Subcutaneous adipose tissue (tissue), 4 donors: Measurements from ENCODE around the gene VAMP1. TPM values are rescaled to one million over a fixed set of nuclear protein-coding genes. Genes with fewer than 3 reads are reported as not detected.

Experiments used
- CTCF ChIP-seq: fragments of 450-650 bp; IDR thresholded peaks from one replicate; pipeline ENCODE4 v1.5.1; 2016; ENCODE audit warnings: low read depth, mild to moderate bottlenecking, control low read depth, antibody characterized with exemption, moderate library complexity
- total RNA-seq, 4 donors: library from RNA; depleted of rRNA; stranded (reverse); fragments of >200 nt; gene quantifications; one replicate each; pipeline ENCODE4 v1.1.0, GENCODE V29; 2016

VAMP1 gene
- total RNA-seq, 4 donors from 2014 or later: 0.82 to 12.8 (median 5.0) TPM

DNA sequence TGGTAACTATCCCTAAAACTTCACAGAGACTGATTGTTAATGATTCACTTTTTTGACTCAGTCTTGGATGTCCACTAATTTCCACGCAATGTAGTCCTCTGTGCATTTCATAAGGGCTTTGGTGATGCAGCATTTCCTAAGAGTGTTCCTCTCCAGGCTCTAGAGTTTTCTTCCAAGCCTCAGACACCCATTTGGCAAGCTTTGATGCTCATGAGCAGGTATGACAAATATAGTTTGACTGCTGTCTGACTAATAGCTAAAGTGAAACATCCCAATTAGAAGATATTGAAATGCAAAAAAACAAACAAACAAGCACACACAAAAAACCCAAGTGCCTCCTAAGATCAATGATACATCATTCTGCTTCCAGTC, 1.5 kb upstream of the VAMP1 start:
- TF ChIP-seq CTCF: no peak

GRCh38 chr12:6469609-6470374, 685 bp downstream of the VAMP1 start:
- TF ChIP-seq CTCF: no peak

- TF ChIP-seq CTCF: no peak
Observed at GRCh38 chr12:6469092-6469491, 1.4 kb downstream of the VAMP1 start.

DNA sequence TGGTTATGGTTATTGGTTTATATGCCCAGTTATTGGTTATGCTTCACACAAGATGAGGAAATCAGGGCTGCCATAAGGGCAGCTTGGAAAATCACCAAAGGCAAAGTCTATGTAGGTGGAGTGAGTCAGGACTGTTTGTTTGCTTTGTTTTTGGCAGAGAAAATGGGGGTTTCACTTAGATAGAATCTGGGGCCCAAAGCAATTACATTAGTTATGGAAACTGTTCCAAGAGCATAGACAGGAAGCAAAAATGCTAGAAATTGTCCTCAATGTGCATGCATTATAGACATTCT, 2.2 kb downstream of the VAMP1 start:
- TF ChIP-seq CTCF: no peak

GRCh38 chr12:6466184-6466573, 4.3 kb downstream of the VAMP1 start:
- no peak for TF ChIP-seq CTCF

- no peak for TF ChIP-seq CTCF
Observed at GRCh38 chr12:6465467-6466183, 4.9 kb downstream of the VAMP1 start.

DNA sequence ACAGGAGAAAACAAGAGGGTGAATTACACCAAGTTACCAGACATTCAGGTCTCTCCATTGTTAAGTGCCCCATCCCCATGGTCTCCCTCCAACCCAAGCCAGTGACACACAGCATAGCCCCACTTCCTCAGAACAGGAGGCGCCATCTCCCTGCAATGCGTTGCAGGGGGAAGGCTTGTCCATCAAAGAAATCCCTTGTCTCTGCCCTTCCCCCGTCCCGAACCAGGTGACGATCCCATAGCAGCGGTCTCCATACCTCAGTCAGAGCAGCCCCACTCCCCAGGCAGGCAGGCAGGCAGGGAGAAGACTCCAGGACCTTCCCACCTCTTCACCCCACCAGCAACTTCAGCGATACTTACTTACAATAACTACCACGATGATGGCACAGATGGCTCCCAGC, 5.9 kb downstream of the VAMP1 start:
- no peak for TF ChIP-seq CTCF
